Ovary (tissue), 9 donors: ENCODE data around the gene EVL. TPM values are rescaled to one million over a fixed set of nuclear protein-coding genes. Genes with fewer than 3 reads are reported as not detected.

Experiments
- DNase-seq, 5 donors: peaks; one replicate each; pipeline ENCODE4 v3.0.0-alpha.2; 2019 to 2020
- H3K27ac ChIP-seq, 2 donors: fragments of 200-600 bp; one replicate each; pipeline versions ENCODE4 v1.5.1 to v1.8.0; 2019 to 2022
- H3K27me3 ChIP-seq: fragments of 200-600 bp; one replicate; pipeline ENCODE4 v1.8.0; 2022
- H3K36me3 ChIP-seq: fragments of 200-600 bp; sonication (generic); one replicate; pipeline ENCODE4 v1.5.1; 2019
- H3K4me1 ChIP-seq: one replicate; pipeline ENCODE4 v1.8.1; 2013; ENCODE audit warnings: mild to moderate bottlenecking, moderate library complexity; ENCODE audit not compliant: insufficient read depth
- H3K4me3 ChIP-seq: fragments of 200-600 bp; sonication (generic); one replicate; pipeline ENCODE4 v1.5.1; 2017
- H3K9me3 ChIP-seq, 2 donors: fragments of 200-600 bp in 1 of 2; sonication (generic) in 1 of 2; one replicate each; pipeline versions ENCODE4 v1.5.1 to v1.8.1; 2013 to 2019; ENCODE audit warnings: mild to moderate bottlenecking in 1 of 2, moderate library complexity in 1 of 2
- CTCF ChIP-seq, 3 donors: fragments of 450-650 bp in 2 of 3; fragments of 200-600 bp in 1 of 3; IDR thresholded peaks; one replicate each; pipeline versions ENCODE4 v1.5.1 to v1.8.0; 2016 to 2022; ENCODE audit warnings: antibody characterized with exemption in 3 of 3, mild to moderate bottlenecking in 1 of 3
- EP300 ChIP-seq: sonication (generic); formaldehyde crosslinking; IDR thresholded peaks from one replicate; pipeline ENCODE4 v1.6.1; 2017; ENCODE audit warnings: antibody characterized with exemption
- POLR2A ChIP-seq: fragments of 450-650 bp; IDR thresholded peaks from one replicate; pipeline ENCODE4 v1.6.1; 2017; ENCODE audit warnings: antibody characterized with exemption, mild to moderate bottlenecking, moderate library complexity
- WGBS, 3 donors: extraction: QIAGEN DNeasy Blood & Tissue Kit in 1 of 3; methylation state at CpG; one replicate each; pipeline versions ENCODE4 v1.1.5 to v1.1.7; 2013 to 2017; 5-methylcytosine and 5-hydroxymethylcytosine counted together
- intact Hi-C, 4 donors: fragments of 100-400 bp; cut with DNase I; formaldehyde crosslinking; loops; one replicate each; pipeline versions ENCODE4 v1.11.0 to v1.15.1; 2022 to 2023
- polyA plus RNA-seq, 2 donors: library from polyadenylated mRNA; stranded (reverse); fragments of 200-250 nt in 1 of 2; fragments of 350-450 nt in 1 of 2; fragmentation: Illumina TruSeq in 1 of 2; extraction: RNeasy Lipid Tissue Mini Kit (QIAGEN cat#74804) in 1 of 2; gene quantifications; one replicate each; pipeline ENCODE4 v1.2.3, GENCODE V29; 2013 to 2014
- total RNA-seq, 7 donors: library from RNA; depleted of rRNA in 2 of 7; stranded (reverse); fragments of >200 nt in 2 of 7; fragmentation: NEBNext Ultra II Directional in 3 of 7; extraction: Animal tissue kit (Norgen Biotek cat#: 25700) in 3 of 7; gene quantifications; one replicate each; pipeline versions ENCODE4 v1.1.0 to v1.2.4, GENCODE V29; 2016 to 2023
- donor health status: DM: no; HTN: no; CAD: no; lungs with moderate emphysema.
- donor health status: DM: no; HTN: no; CAD: no.
- donor health status: Bipolar disorder and iron deficiency.
- donor health status: DM: yes; HTN: yes; CAD: no.
- donor health status: DM: no; HTN: no; CAD: no.
- donor health status: DM: yes; HTN: yes; CAD: no.

The EVL gene
- total and polyA plus RNA-seq, 9 donors: 41.0 to 105 (median 66.1) TPM

GRCh38 chr14:100058777-100059437 lies 6.3 kb upstream of the EVL start:
- Histone ChIP-seq H3K36me3 (no peaks in the 10 kb centered on the region), H3K27me3 (no peaks in the 10 kb centered on the region), H3K4me1 (peaks cover 2% of the 10 kb centered on the region), H3K9me3 (no peaks in the 10 kb centered on the region), H3K4me3 (no peak overlapping the region), H3K27ac (no peak overlapping the region)
- TF ChIP-seq CTCF (IDR thresholded peaks at IDR 0.05) (no peak), EP300 (no peak), POLR2A (no peak)
- no peak for DNase-seq
- intact Hi-C loops: loop anchor here in 2 of 4 donors (5.0 to 10.0 kb wide), 2 partner anchors 46 to 48 kb away; no protein-coding TSS in a partner anchor
- WGBS, 3 donors: 94 to 96% (median 95%) methylated on average over 4 of the region's 4 CpGs

DNA sequence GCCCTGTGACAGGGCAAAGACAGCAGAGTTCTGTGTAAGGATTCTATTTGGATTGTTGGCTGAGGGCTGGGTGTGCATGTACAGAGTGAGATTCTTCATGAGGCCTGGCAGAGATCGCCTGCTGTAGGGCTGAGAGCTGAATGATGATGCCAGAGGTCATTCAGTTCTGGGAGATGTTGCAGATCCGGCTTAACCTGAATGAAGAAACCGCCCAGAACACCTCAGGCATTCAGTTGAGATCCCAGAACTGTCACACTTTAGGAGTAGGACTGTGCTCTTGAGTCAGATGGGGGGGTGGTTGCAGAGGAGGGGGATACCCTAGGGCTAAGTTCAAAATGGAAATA lies 5.8 kb upstream of the EVL start:
- no peak overlapping the region for H3K27ac ChIP-seq
- intact Hi-C loops: loop anchor here in 2 of 4 donors (5.0 to 10.0 kb wide), 2 partner anchors 45 to 48 kb away; no protein-coding TSS in a partner anchor
- TF ChIP-seq EP300 (no peak), CTCF (IDR thresholded peaks at IDR 0.05) (no peak), POLR2A (no peak)
- H3K4me3 ChIP-seq: no peak overlapping the region
- WGBS, 3 donors: 95 to 98% (median 98%) methylated on average over 3 of the region's 3 CpGs
- H3K4me1 ChIP-seq: peaks cover 2% of the 10 kb centered on the region
- no peaks in the 10 kb centered on the region for H3K27me3 ChIP-seq
- H3K36me3 ChIP-seq: no peaks in the 10 kb centered on the region
- H3K9me3 ChIP-seq: no peaks in the 10 kb centered on the region
- DNase-seq: no peak

DNA sequence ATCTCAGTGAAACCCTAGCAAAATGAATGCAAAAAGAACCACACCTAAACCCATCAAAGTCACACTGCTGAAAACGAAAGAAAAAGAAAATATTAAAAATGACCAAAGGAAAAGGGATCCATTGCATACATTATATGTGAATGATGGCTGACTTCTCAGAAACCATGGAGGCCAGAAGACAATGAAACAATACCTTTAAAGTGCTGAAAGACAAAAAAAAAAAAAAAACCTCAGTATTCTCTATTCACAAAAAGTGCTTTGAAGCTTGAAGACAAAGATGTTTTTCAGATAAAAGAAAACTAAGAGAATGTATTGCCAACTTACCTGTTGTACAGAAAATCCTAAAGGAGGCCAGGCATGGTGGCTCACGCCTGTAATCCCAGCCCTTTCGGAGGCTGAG lies 4.5 kb upstream of the EVL start:
- H3K27ac ChIP-seq: no peak overlapping the region
- intact Hi-C loops: no loop called here
- no peaks in the 10 kb centered on the region for H3K27me3 ChIP-seq
- H3K36me3 ChIP-seq: no peaks in the 10 kb centered on the region
- TF ChIP-seq POLR2A (no peak), CTCF (IDR thresholded peaks at IDR 0.05) (no peak), EP300 (no peak)
- 94 to 97% (median 94%) methylated on average over 3 of the region's 3 CpGs for WGBS, 3 donors
- DNase-seq: no peak
- H3K4me3 ChIP-seq: no peak overlapping the region
- H3K9me3 ChIP-seq: no peaks in the 10 kb centered on the region
- peaks cover 2% of the 10 kb centered on the region for H3K4me1 ChIP-seq

DNA sequence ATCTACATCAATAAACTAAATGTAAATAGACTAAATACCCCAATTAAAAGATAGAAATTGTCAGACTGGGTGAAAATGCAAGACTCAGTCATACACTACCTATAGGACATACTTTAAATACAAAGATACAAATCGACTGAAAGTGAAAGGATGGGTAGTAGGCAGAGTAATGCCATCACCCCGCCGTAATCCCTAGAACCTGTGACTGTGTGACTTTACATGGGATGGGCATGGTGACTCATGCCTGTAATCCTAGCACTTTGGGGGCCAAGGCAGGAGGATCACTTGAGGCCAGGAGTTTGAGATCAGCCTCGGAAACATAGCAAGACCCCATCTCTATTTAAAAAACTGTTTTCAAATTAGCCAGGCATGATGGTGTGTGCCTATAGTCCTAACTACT lies 2.6 kb upstream of the EVL start:
- no peak for DNase-seq
- 95 to 97% (median 95%) methylated on average over 4 of the region's 4 CpGs for WGBS, 3 donors
- no peak overlapping the region for H3K27ac ChIP-seq
- no peak for TF ChIP-seq EP300
- TF ChIP-seq CTCF (IDR thresholded peaks at IDR 0.05): no peak
- TF ChIP-seq POLR2A: no peak
- no peak overlapping the region for H3K4me3 ChIP-seq
- no peaks in the 10 kb centered on the region for H3K4me1 ChIP-seq
- no peaks in the 10 kb centered on the region for H3K27me3 ChIP-seq
- no peaks in the 10 kb centered on the region for H3K36me3 ChIP-seq
- intact Hi-C loops: no loop called here
- no peaks in the 10 kb centered on the region for H3K9me3 ChIP-seq
